Trophoblast cell (in vitro differentiated cells and primary cell): ENCODE measurements around the gene PEF1.

ENCODE experiments used
- DNase-seq, 2 donors: peaks; one replicate each; pipeline ENCODE4 v3.0.0-alpha.2; 2016
- H2AFZ ChIP-seq: 2 replicates; pipeline ENCODE4 v1.6.1; 2013; ENCODE audit warnings: low read length, moderate library complexity, mild to moderate bottlenecking; ENCODE audit not compliant: insufficient read depth, poor library complexity
- H2AK5ac ChIP-seq: 2 replicates; pipeline ENCODE4 v1.6.1; 2013; ENCODE audit warnings: mild to moderate bottlenecking, low read length
- H2BK120ac ChIP-seq: 2 replicates; pipeline ENCODE4 v1.6.1; 2013; ENCODE audit warnings: low read length, mild to moderate bottlenecking, moderate library complexity; ENCODE audit not compliant: insufficient read depth, poor library complexity
- H2BK12ac ChIP-seq: 2 replicates; pipeline ENCODE4 v1.6.1; 2013; ENCODE audit warnings: mild to moderate bottlenecking, low read length, moderate library complexity
- H2BK5ac ChIP-seq: 2 replicates; pipeline ENCODE4 v1.6.1; 2013; ENCODE audit warnings: low read length, low read depth, moderate library complexity, mild to moderate bottlenecking; ENCODE audit not compliant: poor library complexity
- H3K14ac ChIP-seq: 2 replicates; pipeline ENCODE4 v1.6.1; 2013; ENCODE audit warnings: mild to moderate bottlenecking, low read length
- H3K18ac ChIP-seq: 2 replicates; pipeline ENCODE4 v1.6.1; 2013; ENCODE audit warnings: mild to moderate bottlenecking, low read length
- H3K23ac ChIP-seq: 2 replicates; pipeline ENCODE4 v1.6.1; 2013; ENCODE audit warnings: low read length
- H3K27ac ChIP-seq: 2 replicates; pipeline ENCODE4 v1.5.1; 2013; ENCODE audit warnings: low read depth, mild to moderate bottlenecking, inconsistent platforms, low read length, moderate library complexity
- H3K27me3 ChIP-seq: 2 replicates; pipeline ENCODE4 v1.6.1; 2013; ENCODE audit warnings: inconsistent platforms, mild to moderate bottlenecking, low read length, moderate library complexity; ENCODE audit not compliant: insufficient read depth
- H3K36me3 ChIP-seq, 2 experiments: 1 replicate in 1 of 2; 2 replicates in 1 of 2; pipeline ENCODE4 v1.6.1; 2013; ENCODE audit warnings: low read length in 2 of 2, mild to moderate bottlenecking in 2 of 2, moderate library complexity in 1 of 2; ENCODE audit not compliant: insufficient read depth in 2 of 2, control insufficient read depth in 1 of 2
- H3K4ac ChIP-seq: 2 replicates; pipeline ENCODE4 v1.6.1; 2013; ENCODE audit warnings: low read depth, mild to moderate bottlenecking, low read length, moderate library complexity
- H3K4me1 ChIP-seq, 2 experiments: 1 replicate in 1 of 2; 2 replicates in 1 of 2; pipeline ENCODE4 v1.6.1; 2013; ENCODE audit warnings: low read length in 2 of 2, mild to moderate bottlenecking in 2 of 2, moderate library complexity in 1 of 2; ENCODE audit not compliant: insufficient read depth in 2 of 2, control insufficient read depth in 1 of 2
- H3K4me2 ChIP-seq: 2 replicates; pipeline ENCODE4 v1.6.1; 2013; ENCODE audit warnings: inconsistent platforms, mild to moderate bottlenecking, low read length, moderate library complexity
- H3K4me3 ChIP-seq: 2 replicates; pipeline ENCODE4 v1.5.1; 2013; ENCODE audit warnings: mild to moderate bottlenecking, low read depth, low read length, inconsistent platforms
- H3K79me1 ChIP-seq: one replicate; pipeline ENCODE4 v1.6.1; 2013; ENCODE audit warnings: low read length
- H3K79me2 ChIP-seq: 2 replicates; pipeline ENCODE4 v1.6.1; 2013; ENCODE audit warnings: low read length, mild to moderate bottlenecking; ENCODE audit not compliant: control insufficient read depth, insufficient read depth, poor library complexity
- H3K9ac ChIP-seq: 2 replicates; pipeline ENCODE4 v1.6.1; 2013; ENCODE audit warnings: mild to moderate bottlenecking, low read length
- H3K9me3 ChIP-seq: 2 replicates; pipeline ENCODE4 v1.6.1; 2013; ENCODE audit warnings: low read depth, mild to moderate bottlenecking, control low read depth, inconsistent platforms, low read length; ENCODE audit not compliant: insufficient read depth
- H4K12ac ChIP-seq: 2 replicates; pipeline ENCODE4 v1.6.1; 2013; ENCODE audit warnings: low read depth, mild to moderate bottlenecking, low read length, moderate library complexity
- H4K8ac ChIP-seq: 2 replicates; pipeline ENCODE4 v1.6.1; 2013; ENCODE audit warnings: low read depth, mild to moderate bottlenecking, low read length, moderate library complexity
- H4K91ac ChIP-seq: one replicate; pipeline ENCODE4 v1.6.1; 2013; ENCODE audit warnings: low read depth, mild to moderate bottlenecking, low read length, moderate library complexity
- WGBS: extraction: QIAGEN DNeasy Blood & Tissue Kit; methylation state at CpG from one replicate; pipeline ENCODE4 v1.1.7; 2013; ENCODE audit warnings: missing lambda C conversion rate; ENCODE audit not compliant: insufficient read length, insufficient coverage; ENCODE audit errors: extremely low coverage; 5-methylcytosine and 5-hydroxymethylcytosine counted together

Gene PEF1

GRCh38 chr1:31673433-31673832 lies 28.8 kb upstream of the PEF1 start:
- Histone ChIP-seq H2BK5ac (no peak overlapping the region), H3K36me3 (peaks cover 38 to 39% of the 10 kb centered on the region in 2 experiments), H3K14ac (no peak overlapping the region), H3K4me1 (peaks cover 7 to 13% of the 10 kb centered on the region in 2 experiments), H3K4me2 (no peak overlapping the region), H2AK5ac (no peak overlapping the region), H4K91ac (no peak overlapping the region), H3K9me3 (no peaks in the 10 kb centered on the region), H2AFZ (no peak overlapping the region), H4K12ac (no peak overlapping the region), H3K23ac (no peak overlapping the region), H3K27me3 (no peaks in the 10 kb centered on the region), H3K18ac (no peak overlapping the region), H3K4me3 (no peak overlapping the region), H3K27ac (no peak overlapping the region), H3K79me1 (no peaks in the 10 kb centered on the region), H2BK120ac (no peak overlapping the region), H3K79me2 (no peaks in the 10 kb centered on the region), H3K9ac (no peak overlapping the region), H3K4ac (no peak overlapping the region), H2BK12ac (no peak overlapping the region), H4K8ac (no peak overlapping the region)
- no peak for DNase-seq
- WGBS, result no CpG with 5 or more reads among the region's 9 CpGs

- Histone ChIP-seq H3K27ac (no peak overlapping the region), H3K9me3 (no peaks in the 10 kb centered on the region), H3K27me3 (no peaks in the 10 kb centered on the region), H3K4me1 (peaks cover 7 to 13% of the 10 kb centered on the region in 2 experiments), H3K14ac (no peak overlapping the region), H3K4me3 (no peak overlapping the region), H3K79me2 (no peaks in the 10 kb centered on the region), H3K4ac (no peak overlapping the region), H2AK5ac (no peak overlapping the region), H3K4me2 (no peak overlapping the region), H4K8ac (no peak overlapping the region), H2BK120ac (no peak overlapping the region), H3K79me1 (no peaks in the 10 kb centered on the region), H3K23ac (no peak overlapping the region), H2BK12ac (no peak overlapping the region), H4K91ac (no peak overlapping the region), H2BK5ac (no peak overlapping the region), H3K9ac (no peak overlapping the region), H3K36me3 (peaks cover 35 to 37% of the 10 kb centered on the region in 2 experiments), H2AFZ (no peak overlapping the region), H4K12ac (no peak overlapping the region), H3K18ac (no peak overlapping the region)
- WGBS, result no CpG with 5 or more reads among the region's 13 CpGs
- DNase-seq, result no peak
Measured at GRCh38 chr1:31672986-31673385, 28.3 kb upstream of the PEF1 start.

GRCh38 chr1:31671561-31672201 lies 27.0 kb upstream of the PEF1 start:
- H3K9ac ChIP-seq, result no peak overlapping the region

GRCh38 chr1:31671147-31671546 lies 26.5 kb upstream of the PEF1 start:
- no CpG with 5 or more reads among the region's 11 CpGs for WGBS
- Histone ChIP-seq H3K9me3 (no peaks in the 10 kb centered on the region), H3K18ac (no peak overlapping the region), H3K4me1 (peaks cover 3 to 8% of the 10 kb centered on the region in 2 experiments), H3K27ac (no peak overlapping the region), H3K4me3 (no peak overlapping the region), H3K36me3 (peaks cover 46 to 49% of the 10 kb centered on the region in 2 experiments), H3K4me2 (no peak overlapping the region), H3K79me2 (no peaks in the 10 kb centered on the region), H3K14ac (no peak overlapping the region), H2BK12ac (no peak overlapping the region), H3K9ac (no peak overlapping the region), H4K91ac (no peak overlapping the region), H3K23ac (no peak overlapping the region), H4K8ac (no peak overlapping the region), H3K4ac (no peak overlapping the region), H4K12ac (no peak overlapping the region), H2BK120ac (no peak overlapping the region), H2AFZ (no peak overlapping the region), H2AK5ac (no peak overlapping the region), H3K27me3 (no peaks in the 10 kb centered on the region), H3K79me1 (no peaks in the 10 kb centered on the region), H2BK5ac (no peak overlapping the region)
- no peak for DNase-seq

More at GRCh38 chr1:31671561-31672201, 27.0 kb upstream of the PEF1 start:
- H3K79me2 ChIP-seq, result no peaks in the 10 kb centered on the region
- H3K23ac ChIP-seq, result no peak overlapping the region
- H3K4me2 ChIP-seq, result no peak overlapping the region
- no peak overlapping the region for H2BK12ac ChIP-seq
- H3K4me3 ChIP-seq, result no peak overlapping the region
- peaks cover 4 to 9% of the 10 kb centered on the region in 2 experiments for H3K4me1 ChIP-seq
- no peak overlapping the region for H2AFZ ChIP-seq
- H3K14ac ChIP-seq, result no peak overlapping the region
- no peak for DNase-seq
- H4K91ac ChIP-seq, result no peak overlapping the region
- no peak overlapping the region for H3K18ac ChIP-seq
- H4K12ac ChIP-seq, result no peak overlapping the region
- H3K27me3 ChIP-seq, result no peaks in the 10 kb centered on the region
- no CpG with 5 or more reads among the region's 8 CpGs for WGBS
- H3K4ac ChIP-seq, result no peak overlapping the region
- H3K9me3 ChIP-seq, result no peaks in the 10 kb centered on the region
- no peak overlapping the region for H4K8ac ChIP-seq
- no peaks in the 10 kb centered on the region for H3K79me1 ChIP-seq
- no peak overlapping the region for H2AK5ac ChIP-seq
- no peak overlapping the region for H2BK120ac ChIP-seq
- H3K36me3 ChIP-seq, result peaks cover 44% of the 10 kb centered on the region in 2 experiments
- no peak overlapping the region for H3K27ac ChIP-seq
- no peak overlapping the region for H2BK5ac ChIP-seq
